Neural progenitor cell (in vitro differentiated cells): ENCODE results near the gene ZC3H8. TPM values are rescaled to one million over a fixed set of nuclear protein-coding genes. Genes with fewer than 3 reads are reported as not detected.

Experiments
- DNase-seq: peaks from one replicate; pipeline ENCODE4 v3.0.0-alpha.2; 2016; ENCODE audit warnings: low spot score
- H2AFZ ChIP-seq: fragments of 200-600 bp; sonication (generic); replicated peaks from 2 replicates; pipeline ENCODE4 v1.6.1; 2016; ENCODE audit warnings: antibody characterized with exemption
- H3F3A ChIP-seq: fragments of 200-600 bp; sonication (generic); 2 replicates; pipeline ENCODE4 v1.6.1; 2016; ENCODE audit warnings: antibody characterized with exemption, low read depth
- H3K27ac ChIP-seq: fragments of 200-600 bp; sonication (generic); 2 replicates; pipeline ENCODE4 v1.5.1; 2016; ENCODE audit warnings: mild to moderate bottlenecking
- H3K27me3 ChIP-seq: fragments of 200-600 bp; sonication (generic); 2 replicates; pipeline ENCODE4 v1.6.1; 2016; ENCODE audit warnings: mild to moderate bottlenecking, moderate library complexity
- H3K36me3 ChIP-seq: fragments of 200-600 bp; sonication (generic); 2 replicates; pipeline ENCODE4 v1.5.1; 2016
- H3K4me1 ChIP-seq: fragments of 200-600 bp; sonication (generic); 2 replicates; pipeline ENCODE4 v1.6.1; 2016; ENCODE audit warnings: mixed run types
- H3K4me2 ChIP-seq: fragments of 200-600 bp; sonication (generic); 2 replicates; pipeline ENCODE4 v1.6.1; 2016
- H3K4me3 ChIP-seq: fragments of 200-600 bp; sonication (generic); 2 replicates; pipeline ENCODE4 v1.5.1; 2016
- H3K79me2 ChIP-seq: fragments of 200-600 bp; sonication (generic); 2 replicates; pipeline ENCODE4 v1.6.1; 2016; ENCODE audit warnings: low read depth
- H3K9ac ChIP-seq: fragments of 200-600 bp; sonication (generic); 2 replicates; pipeline ENCODE4 v1.6.1; 2016
- H3K9me3 ChIP-seq: fragments of 200-600 bp; sonication (generic); 2 replicates; pipeline ENCODE4 v1.5.1; 2016; ENCODE audit warnings: low read depth
- H4K20me1 ChIP-seq: fragments of 200-600 bp; sonication (generic); 2 replicates; pipeline ENCODE4 v1.6.1; 2016; ENCODE audit warnings: low read depth
- H3K27ac Mint-ChIP-seq: 3 replicates; pipeline ENCODE4 v1.8.0; 2021; ENCODE audit warnings: mixed read lengths
- H3K27me3 Mint-ChIP-seq: 2 replicates; pipeline ENCODE4 v1.8.0; 2022; ENCODE audit warnings: low read depth, mild to moderate bottlenecking, inconsistent platforms, moderate library complexity, mixed read lengths; ENCODE audit not compliant: insufficient read depth
- H3K36me3 Mint-ChIP-seq: 3 replicates; pipeline ENCODE4 v1.8.0; 2021; ENCODE audit warnings: mixed read lengths
- H3K4me1 Mint-ChIP-seq: 3 replicates; pipeline ENCODE4 v1.8.0; 2021; ENCODE audit warnings: mixed read lengths
- H3K4me3 Mint-ChIP-seq: 3 replicates; pipeline ENCODE4 v1.8.0; 2021; ENCODE audit warnings: mild to moderate bottlenecking, moderate library complexity, mixed read lengths
- H3K9me3 Mint-ChIP-seq: 3 replicates; pipeline ENCODE4 v1.8.0; 2020; ENCODE audit warnings: mixed read lengths
- EZH2 ChIP-seq: fragments of 200-600 bp; sonication (generic); IDR thresholded peaks from 2 replicates; pipeline ENCODE4 v1.6.1; 2017; ENCODE audit warnings: antibody characterized with exemption, mild to moderate bottlenecking, moderate library complexity
- EZH2phosphoT487 ChIP-seq: fragments of 200-600 bp; sonication (generic); IDR thresholded peaks from 2 replicates; pipeline ENCODE4 v1.6.1; 2017; ENCODE audit warnings: antibody characterized with exemption
- total RNA-seq: library from RNA; depleted of rRNA; stranded (reverse); fragments of >200 nt; gene quantifications from 2 replicates; pipeline ENCODE4 v1.2.3, GENCODE V29; 2015; ENCODE audit warnings: low replicate concordance
- TF ChIP-seq, protein P1 (sequence below): fragments of 200-600 bp; sonication (generic); IDR thresholded peaks from 2 replicates; pipeline ENCODE4 v1.5.1; 2017; ENCODE audit warnings: antibody characterized with exemption, mild to moderate bottlenecking

The ZC3H8 gene
- total RNA-seq, 1 donor from 2014 or later: 14.2 TPM

DNA sequence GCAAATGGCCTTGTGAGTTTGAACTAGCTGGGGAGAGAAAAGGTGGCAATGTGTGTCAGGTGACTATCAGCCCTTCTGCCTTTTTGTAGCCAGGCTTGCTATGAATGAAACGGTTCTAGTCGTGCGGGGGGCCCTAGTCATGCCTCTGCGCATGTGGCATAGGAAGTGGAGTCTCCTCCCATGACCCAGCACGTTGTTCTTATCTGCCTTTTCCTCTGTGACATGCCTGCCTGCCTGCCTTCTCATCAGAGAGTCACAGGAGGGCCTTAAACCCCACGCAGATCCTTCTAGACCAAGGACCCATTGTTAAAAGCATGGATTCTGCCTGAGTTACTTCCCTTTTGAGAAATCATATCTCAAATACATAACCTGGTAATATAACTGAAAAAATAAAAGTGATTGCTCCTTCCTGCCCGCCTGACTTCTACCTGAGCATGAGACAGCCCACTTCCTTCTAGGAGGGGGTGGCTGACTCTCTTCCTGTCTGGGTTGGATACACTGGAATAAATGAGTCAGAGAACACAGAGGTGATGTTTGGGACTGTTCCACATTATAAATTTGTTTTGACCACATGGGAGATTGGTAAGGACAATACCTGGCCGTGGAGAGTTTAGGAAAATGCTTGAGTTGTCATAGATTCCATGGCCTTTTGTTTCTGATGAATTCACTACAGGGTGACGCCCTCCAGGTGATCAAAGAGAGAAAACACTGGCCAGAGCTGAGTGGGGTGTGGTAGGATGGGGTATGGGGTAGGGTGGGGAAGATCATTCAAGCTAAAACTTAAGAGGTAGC, 66.8 kb downstream of the ZC3H8 start:
- TF ChIP-seq EZH2: no peak
- TF ChIP-seq EZH2phosphoT487: no peak
- TF ChIP-seq, protein P1, sequence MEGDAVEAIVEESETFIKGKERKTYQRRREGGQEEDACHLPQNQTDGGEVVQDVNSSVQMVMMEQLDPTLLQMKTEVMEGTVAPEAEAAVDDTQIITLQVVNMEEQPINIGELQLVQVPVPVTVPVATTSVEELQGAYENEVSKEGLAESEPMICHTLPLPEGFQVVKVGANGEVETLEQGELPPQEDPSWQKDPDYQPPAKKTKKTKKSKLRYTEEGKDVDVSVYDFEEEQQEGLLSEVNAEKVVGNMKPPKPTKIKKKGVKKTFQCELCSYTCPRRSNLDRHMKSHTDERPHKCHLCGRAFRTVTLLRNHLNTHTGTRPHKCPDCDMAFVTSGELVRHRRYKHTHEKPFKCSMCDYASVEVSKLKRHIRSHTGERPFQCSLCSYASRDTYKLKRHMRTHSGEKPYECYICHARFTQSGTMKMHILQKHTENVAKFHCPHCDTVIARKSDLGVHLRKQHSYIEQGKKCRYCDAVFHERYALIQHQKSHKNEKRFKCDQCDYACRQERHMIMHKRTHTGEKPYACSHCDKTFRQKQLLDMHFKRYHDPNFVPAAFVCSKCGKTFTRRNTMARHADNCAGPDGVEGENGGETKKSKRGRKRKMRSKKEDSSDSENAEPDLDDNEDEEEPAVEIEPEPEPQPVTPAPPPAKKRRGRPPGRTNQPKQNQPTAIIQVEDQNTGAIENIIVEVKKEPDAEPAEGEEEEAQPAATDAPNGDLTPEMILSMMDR: no peak
- Histone ChIP-seq H3K27ac (no peak overlapping the region), H3K79me2 (no peaks in the 10 kb centered on the region), H3K4me2 (no peak overlapping the region), H2AFZ (no peak overlapping the region), H3K36me3 (no peaks in the 10 kb centered on the region), H3K4me1 (no peaks in the 10 kb centered on the region), H3K9me3 (no peaks in the 10 kb centered on the region), H3K9ac (no peak overlapping the region), H4K20me1 (no peaks in the 10 kb centered on the region), H3F3A (no peaks in the 10 kb centered on the region), H3K27me3 (no peaks in the 10 kb centered on the region), H3K4me3 (no peak overlapping the region)
- Mint-ChIP-seq H3K9me3 (peaks cover 6% of the 10 kb centered on the region), H3K4me1 (no peaks in the 10 kb centered on the region), H3K4me3 (no peak overlapping the region), H3K36me3 (peaks cover 24% of the 10 kb centered on the region), H3K27me3 (no peaks in the 10 kb centered on the region), H3K27ac (no peak overlapping the region)
- DNase-seq: no peak

DNA sequence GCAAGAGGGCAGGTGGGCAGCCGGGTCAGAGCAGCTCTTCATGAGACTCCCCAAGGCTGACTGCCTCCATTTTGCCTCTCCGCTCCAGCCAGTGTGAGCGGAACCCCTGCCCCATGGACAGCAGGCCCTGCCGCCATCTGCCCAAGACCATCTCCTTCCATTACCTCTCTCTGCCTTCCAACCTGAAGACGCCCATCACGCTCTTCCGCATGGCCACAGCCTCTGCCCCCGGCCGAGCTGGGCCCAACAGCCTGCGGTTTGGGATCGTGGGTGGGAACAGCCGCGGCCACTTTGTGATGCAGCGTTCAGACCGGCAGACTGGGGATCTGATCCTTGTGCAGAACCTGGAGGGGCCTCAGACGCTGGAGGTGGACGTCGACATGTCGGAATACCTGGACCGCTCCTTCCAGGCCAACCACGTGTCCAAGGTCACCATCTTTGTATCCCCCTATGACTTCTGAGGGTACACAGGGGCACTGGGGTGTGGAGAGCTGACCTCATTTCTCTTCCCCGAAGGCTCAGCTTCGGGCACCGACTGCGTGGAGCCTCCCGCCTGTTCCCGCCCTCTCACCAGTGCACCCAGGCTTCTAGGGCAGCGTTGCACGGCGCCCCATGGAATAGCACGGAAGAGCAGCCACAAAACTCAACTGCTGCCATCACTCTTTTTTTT, 67.7 kb downstream of the ZC3H8 start:
- Histone ChIP-seq H3K79me2 (no peaks in the 10 kb centered on the region), H3K4me1 (peaks cover 6% of the 10 kb centered on the region), H2AFZ (no peak overlapping the region), H3K36me3 (no peaks in the 10 kb centered on the region), H4K20me1 (no peaks in the 10 kb centered on the region), H3K27ac (no peak overlapping the region), H3K9ac (no peak overlapping the region), H3K27me3 (no peaks in the 10 kb centered on the region), H3K9me3 (no peaks in the 10 kb centered on the region), H3K4me3 (no peak overlapping the region), H3F3A (peaks cover 6% of the 10 kb centered on the region), H3K4me2 (no peak overlapping the region)
- no peaks in the 10 kb centered on the region for H3K27me3 Mint-ChIP-seq
- TF ChIP-seq EZH2: no peak
- TF ChIP-seq EZH2phosphoT487: no peak
- TF ChIP-seq, protein P1: no peak
- H3K4me1 Mint-ChIP-seq: no peaks in the 10 kb centered on the region
- no peak for DNase-seq
- H3K27ac Mint-ChIP-seq: no peak overlapping the region
- peaks cover 24% of the 10 kb centered on the region for H3K36me3 Mint-ChIP-seq
- H3K4me3 Mint-ChIP-seq: no peak overlapping the region
- H3K9me3 Mint-ChIP-seq: peaks cover 6% of the 10 kb centered on the region

DNA sequence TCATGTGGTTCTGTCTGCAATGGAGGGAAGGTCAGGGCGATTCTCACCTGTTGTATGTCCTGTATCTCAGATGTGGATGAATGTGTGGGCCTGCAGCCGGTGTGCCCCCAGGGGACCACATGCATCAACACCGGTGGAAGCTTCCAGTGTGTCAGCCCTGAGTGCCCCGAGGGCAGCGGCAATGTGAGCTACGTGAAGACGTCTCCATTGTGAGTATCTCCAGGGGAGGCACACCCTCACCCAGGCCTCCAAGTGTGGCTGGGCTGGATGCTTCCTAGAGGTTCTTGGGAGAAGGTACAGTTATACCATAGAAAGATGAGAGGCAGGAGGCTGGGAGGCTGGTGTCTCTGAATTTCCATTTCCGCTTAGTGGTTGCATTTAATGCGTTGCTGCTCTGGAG, 69.7 kb downstream of the ZC3H8 start:
- Histone ChIP-seq H3K4me3 (no peak overlapping the region), H3F3A (peaks cover 10% of the 10 kb centered on the region), H3K27me3 (no peaks in the 10 kb centered on the region), H3K4me1 (peaks cover 10% of the 10 kb centered on the region), H3K36me3 (no peaks in the 10 kb centered on the region), H3K27ac (no peak overlapping the region), H3K9ac (no peak overlapping the region), H4K20me1 (no peaks in the 10 kb centered on the region), H3K79me2 (no peaks in the 10 kb centered on the region), H2AFZ (no peak overlapping the region), H3K9me3 (no peaks in the 10 kb centered on the region), H3K4me2 (no peak overlapping the region)
- Mint-ChIP-seq H3K27me3 (no peaks in the 10 kb centered on the region), H3K27ac (no peak overlapping the region), H3K4me1 (no peaks in the 10 kb centered on the region), H3K36me3 (peaks cover 19% of the 10 kb centered on the region), H3K9me3 (peaks cover 5% of the 10 kb centered on the region), H3K4me3 (no peak overlapping the region)
- no peak for DNase-seq
- TF ChIP-seq, protein P1: no peak
- no peak for TF ChIP-seq EZH2phosphoT487
- no peak for TF ChIP-seq EZH2
